NCI-H1092 treated with DMSO at 0.1 percent for 48 hours (cell line): ENCODE data around the gene INTU.
"Not testable (repeated sequence)": the region's sequence is repeated elsewhere in the genome, so short reads cannot be mapped to it uniquely, and the experiment has no call there.

Experiments
- DNase-seq: peaks from one replicate; lab custom pipeline; 2025; lab: John Stamatoyannopoulos, UW

Gene INTU

DNA sequence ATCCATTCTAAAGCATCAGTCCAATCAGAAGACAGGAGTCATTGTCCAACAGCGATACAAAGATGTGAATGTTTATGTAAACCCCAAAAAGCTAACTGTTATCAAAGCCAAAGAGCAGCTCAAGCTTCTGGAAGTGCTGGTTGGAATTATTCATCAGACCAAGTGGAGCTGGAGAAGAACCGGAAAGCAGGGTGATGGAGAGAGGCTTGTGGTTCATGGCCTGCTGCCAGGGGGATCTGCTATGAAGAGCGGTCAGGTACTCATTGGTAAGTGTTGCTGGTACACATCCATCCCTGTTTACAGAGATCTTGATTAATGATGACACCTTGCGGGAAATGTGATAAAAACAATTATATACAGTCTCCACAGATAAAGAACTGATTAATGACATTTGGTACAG lies 11.0 kb downstream of the INTU start:
- no peak for DNase-seq

DNA sequence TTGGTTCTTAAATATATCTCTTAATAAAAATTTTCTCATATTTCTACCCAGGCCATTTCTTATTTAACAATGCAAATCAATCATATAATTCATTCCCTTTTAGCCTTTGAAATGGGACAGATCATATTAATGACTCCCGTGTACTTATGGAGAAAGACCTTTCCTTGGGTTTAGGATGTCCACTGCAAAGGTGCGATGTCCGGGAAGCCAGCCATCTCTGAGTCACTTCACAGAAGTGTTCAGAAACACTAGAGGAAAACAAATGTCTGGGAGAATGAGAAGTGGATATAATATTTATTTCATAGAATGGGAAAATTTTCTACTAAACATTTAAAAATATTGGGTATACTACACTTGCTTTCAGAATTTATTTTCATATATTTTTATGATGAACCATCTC lies 15.3 kb downstream of the INTU start:
- DNase-seq, result no peak

DNA sequence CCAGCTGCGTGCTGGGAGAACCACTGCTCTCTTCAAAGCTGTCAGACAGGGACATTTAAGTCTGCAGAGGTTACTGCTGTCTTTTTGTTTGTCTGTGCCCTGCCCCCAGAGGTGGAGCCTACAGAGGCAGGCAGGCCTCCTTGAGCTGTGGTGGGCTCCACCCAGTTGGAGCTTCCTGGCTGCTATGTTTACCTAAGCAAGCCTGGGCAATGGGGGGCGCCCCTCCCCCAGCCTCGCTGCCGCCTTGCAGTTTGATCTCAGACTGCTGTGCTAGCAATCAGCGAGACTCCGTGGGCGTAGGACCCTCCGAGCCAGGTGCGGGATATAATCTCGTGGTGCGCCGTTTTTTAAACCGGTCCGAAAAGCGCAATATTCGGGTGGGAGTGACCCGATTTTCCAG lies 22.8 kb downstream of the INTU start:
- not testable (repeated sequence) for DNase-seq

DNA sequence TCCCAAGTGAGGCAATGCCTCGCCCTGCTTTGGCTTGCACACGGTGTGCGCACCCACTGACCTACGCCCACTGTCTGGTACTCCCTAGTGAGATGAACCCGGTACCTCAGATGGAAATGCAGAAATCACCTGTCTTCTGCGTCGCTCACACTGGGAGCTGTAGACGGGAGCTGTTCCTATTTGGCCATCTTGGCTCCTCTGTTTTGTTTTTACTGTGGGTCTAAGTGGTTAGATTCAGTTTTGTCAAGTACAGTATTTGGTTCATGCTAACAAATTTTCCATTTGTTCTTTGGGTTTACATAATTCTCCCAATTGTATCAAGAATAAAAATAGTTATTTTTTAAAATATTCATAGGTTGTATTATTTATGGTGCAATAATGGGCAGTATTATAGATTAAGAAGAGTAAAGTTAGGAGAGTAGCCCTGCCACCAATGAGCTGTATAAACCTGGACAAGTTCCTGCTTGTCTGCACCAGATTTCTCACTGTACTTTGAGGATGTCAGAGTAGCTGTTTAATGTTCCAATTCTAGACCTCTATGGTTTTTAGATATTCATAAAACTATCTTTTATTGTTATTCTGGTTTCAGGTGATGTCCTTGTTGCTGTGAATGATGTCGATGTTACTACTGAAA lies 23.4 kb downstream of the INTU start:
- DNase-seq, result no peak

DNA sequence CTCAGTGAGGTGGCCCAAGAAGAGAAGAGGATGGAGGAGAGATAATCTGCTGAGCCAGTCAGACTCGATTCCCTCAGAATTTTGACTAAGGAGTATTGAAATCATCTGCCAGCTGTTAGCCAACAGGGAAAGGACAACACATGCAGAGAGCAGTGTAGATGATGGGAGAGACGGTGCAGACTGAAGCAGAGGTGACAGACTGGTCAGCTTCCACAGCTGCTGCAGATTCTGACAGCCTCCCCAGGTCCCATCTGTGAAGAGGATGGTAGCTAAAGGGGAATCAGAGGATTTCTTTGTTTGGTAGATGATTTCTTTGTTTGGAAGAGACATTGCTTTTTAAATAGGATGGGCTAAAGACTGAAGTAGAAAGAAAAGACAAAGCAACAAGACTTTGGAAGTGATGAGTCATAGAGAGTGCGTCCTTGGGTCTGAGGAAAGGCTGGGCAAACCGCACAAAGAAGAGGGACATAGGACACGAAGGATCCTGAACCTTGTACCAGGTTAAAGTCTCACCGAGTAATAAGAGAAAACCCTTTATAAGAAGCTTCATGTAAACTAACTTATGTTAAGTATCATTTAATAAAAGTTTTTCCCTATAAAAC lies 27.6 kb downstream of the INTU start:
- no peak for DNase-seq

DNA sequence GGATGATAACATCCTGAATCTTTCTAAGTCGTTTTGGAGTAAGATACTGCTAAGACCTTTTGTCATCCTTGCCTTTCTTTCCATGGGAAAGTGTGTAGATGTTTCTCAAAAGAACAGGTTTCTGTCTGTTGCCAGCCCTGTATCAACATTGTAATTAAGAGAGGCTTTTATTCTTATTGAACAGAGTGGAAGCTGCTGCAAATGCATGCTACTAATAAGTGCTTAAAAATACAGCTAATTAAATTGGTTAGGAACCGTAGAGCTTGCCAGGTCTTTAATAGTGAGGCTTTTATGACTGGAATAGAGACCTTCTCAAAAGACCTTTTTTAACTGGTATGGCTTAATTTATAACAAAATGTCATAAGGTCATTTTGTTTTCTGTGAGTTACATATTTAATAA lies 34.4 kb downstream of the INTU start:
- DNase-seq, result no peak

DNA sequence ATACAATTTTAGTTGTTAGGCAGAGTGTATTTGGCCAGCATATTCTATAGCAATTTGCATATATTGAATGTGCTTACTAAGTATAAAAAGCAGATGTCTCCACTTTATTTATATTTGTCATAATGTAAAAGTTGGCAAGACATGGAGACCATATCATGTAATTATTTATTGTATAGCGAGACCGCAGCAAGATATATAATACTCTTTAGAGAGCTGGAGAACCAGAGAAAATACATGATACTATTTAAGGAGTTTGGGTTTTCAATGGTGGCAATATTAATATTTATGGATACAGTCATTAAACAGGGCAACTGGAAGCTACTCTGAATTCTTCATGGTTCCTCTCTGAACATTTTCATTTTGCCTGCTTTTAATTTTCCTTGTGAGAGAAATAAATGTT lies 35.0 kb downstream of the INTU start:
- DNase-seq, result no peak

DNA sequence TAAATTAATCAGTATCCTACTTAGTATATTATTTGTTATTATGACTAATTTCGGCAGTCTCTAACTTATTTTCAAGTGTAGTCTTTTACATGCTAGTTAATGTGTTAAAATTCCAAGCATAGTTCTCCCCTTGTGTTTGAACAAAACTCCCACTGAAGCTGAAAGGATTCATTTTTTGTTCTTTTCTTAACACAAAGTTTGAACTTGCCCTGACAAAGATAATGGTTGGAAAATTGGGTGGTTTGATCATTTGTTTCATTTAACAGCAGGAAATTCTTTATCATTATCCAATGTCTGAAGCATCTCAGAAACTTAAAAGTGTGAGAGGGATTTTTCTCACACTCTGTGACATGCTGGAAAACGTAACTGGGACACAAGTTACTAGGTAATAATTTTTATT lies 36.0 kb downstream of the INTU start:
- DNase-seq, result no peak

DNA sequence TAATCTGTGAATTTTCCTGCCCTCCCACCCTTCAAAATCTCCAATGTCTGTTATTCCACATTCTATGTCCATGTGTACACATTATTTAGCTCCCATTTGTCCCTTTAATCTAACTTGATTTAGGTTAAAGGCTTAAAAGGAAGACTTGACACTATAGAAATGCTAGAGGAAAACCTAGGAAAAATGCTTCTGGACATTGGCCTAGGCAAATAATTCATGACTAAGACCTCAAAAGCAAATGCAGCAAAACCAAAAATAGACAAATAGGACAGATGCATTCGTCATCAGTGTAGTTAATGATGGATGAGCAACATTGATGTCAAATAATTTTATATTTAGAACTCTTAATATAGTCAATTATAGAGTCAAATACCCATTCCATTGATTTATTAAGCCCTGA lies 36.9 kb downstream of the INTU start:
- DNase-seq, result no peak

DNA sequence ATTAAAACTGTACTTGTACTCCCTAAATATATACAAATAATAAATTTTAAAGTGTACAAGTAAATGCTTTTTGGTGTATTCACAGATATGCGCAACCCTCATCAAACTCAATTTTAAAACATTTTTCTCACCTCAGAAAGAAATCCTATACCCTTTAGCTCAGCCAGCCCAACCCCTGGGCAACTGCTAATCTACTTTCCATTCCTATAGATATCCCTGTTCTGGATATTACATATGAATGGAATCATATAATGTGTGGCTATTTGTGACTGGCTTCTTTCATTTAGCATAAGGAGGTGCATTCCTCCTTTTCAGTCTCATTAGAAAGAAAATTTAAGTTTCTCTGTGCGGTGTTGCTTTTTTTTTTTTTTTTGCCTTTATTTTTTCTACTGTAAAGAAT lies 39.4 kb downstream of the INTU start:
- DNase-seq, result no peak

DNA sequence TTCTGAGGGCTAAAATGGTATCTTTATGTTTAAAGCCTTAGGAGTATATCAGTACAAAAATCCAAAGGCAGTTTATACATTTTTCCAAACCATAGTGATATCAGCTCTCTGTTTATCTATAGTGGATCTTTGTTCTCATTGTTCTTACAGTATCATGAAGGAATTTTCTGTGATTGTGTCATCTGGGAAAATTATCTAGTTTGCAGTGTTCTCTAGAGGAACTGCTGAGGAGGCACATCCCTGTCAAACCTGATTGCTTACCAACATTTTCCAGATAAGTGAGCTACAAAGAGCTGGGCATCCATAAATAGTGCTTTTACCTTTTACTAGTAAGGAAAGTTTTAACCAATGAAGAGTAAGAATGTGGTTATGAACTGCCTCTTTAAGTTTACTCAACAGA lies 52.5 kb downstream of the INTU start:
- no peak for DNase-seq

DNA sequence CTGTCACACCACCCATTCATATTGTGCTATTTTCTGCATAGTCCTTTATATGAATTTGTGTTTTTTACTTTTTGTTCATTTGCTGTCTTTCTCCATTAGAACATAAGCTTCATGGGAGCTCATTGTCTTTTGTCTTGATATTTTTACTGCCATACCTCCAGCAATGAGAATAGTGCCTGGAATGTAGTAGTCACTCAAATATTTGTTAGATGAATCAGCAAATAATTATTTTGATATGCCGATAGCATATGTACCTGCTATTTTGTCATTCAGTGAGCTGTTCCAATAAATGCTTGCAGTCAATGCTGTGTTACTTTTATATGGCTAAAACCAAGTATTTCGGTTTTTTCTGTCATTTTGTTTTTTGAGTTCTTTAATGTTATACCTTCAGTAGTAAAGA lies 53.9 kb downstream of the INTU start:
- no peak for DNase-seq

DNA sequence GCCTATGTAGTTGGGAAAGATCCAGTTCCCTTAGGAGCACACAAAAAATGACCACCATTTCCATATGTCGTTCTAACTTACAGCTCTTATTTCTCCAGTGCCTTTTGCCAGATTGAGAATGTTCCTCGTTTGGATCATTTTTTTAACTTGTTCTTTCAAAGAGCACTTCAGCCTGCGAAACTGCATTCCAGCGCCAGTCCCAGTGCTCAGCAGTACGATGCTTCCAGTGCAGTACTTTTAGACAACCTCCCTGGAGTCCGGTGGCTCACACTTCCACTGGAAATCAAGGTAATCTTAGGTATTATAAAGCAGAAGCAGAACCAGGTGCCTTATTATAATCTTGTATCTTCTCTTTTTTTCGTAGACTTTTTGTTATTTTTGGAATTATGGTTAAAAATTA lies 54.8 kb downstream of the INTU start:
- no peak for DNase-seq

DNA sequence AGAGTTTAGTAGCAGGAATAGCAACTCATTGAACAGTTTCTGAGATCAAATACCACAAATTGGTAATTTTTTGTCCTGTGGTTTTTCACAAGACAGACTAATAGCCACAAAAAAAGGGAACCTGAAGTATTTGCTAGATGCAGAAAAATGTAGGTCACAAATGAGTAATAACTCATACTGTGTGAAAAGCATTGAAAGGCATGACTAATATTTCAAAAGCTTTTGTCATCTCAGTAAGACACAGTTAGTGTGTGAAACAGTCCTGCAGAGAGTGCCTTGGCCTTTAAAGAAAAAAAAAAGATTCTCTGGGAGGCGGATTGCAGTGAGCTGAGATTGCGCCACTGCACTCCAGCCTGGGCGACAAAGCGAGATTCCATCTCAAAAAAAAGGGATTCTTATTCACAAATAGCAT lies 66.0 kb downstream of the INTU start:
- no peak for DNase-seq

DNA sequence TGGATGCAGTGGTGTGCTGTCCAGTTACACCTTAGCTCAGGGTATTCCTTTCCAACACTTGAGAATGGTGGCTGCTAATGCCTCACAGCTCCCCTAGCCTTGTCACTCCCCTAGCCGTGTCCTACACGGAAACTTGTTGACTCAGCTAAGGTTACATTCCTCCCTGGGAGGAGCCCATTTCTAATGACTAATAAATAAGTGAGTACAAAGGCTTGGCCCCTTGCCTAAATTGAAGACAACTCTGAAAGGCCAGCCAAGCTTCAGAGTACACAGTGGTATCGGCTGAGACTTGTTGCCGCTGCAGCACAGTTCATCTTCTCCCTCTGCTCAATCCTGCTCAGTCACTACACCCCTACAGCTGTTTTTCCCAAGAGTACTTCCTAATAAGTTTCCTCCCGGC lies 76.2 kb downstream of the INTU start:
- no peak for DNase-seq

DNA sequence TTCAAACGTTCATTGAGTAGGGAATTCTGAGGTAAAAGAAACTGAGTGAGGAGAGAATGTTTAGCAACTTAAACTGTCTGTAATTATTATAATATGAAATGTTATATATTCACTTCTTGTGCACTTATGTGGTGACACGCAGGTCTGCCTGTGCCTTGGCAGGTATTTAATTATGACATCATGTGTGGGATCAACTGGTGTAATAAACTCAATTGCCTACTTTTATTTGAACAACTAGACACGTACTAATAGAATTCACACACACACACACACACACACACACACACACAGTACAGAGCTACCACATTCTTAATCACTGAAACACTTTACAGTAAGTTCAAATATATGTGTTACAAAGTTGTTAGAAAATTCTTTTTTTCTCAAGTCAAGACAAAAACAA lies 76.7 kb downstream of the INTU start:
- no peak for DNase-seq

DNA sequence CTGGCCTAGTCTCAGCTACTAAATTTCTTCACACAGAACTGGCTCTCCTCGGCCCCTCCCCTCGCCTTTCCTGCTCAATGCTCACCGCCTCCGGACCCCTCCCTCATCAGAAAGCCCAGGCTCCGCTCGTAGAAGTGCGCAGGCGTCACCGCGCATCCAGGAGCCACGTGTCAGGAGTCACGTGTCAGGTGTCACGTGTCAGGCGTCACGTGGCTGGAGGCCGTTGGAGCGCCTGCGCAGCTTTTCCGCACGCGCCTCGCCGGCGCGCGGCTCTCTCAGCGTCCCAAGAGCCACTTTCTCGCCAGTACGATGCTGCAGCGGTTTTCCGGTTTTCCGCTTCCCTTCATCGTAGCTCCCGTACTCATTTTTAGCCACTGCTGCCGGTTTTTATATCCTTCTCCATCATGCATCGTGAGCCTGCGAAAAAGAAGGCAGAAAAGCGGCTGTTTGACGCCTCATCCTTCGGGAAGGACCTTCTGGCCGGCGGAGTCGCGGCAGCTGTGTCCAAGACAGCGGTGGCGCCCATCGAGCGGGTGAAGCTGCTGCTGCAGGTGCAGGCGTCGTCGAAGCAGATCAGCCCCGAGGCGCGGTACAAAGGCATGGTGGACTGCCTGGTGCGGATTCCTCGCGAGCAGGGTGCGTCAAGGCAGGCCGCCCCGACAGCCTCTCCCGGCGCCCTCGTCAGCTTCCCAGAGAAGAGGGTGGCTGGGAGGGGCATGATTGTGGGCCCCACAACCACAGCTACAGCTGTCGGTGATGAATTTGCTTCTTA lies 97.6 kb downstream of the INTU start, which contains the start of gene SLC25A31:
Gene SLC25A31 (plus strand): TSS at position 259 of the 772 bp plus-strand sequence. CDS start 146 bp downstream, at position 405.
- no peak for DNase-seq

DNA sequence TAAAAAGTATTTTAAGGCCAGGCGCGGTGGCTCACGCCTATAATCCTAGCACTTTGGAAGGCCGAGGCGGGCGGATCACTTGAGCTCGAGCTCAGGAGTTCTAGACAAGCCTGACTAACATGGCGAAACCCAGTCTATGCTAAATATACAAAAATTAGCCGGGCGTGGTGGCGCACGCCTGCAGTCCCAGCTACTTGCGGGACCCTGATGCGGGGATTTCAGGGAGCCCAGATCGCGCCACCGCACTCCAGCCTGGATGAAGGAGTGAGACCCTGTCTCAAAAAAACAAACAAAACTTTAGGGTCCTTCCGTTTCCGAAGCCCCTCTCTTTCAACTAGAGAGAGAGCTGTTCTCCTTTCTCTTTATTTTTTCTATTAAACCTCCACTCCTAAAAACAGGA lies 98.6 kb downstream of the INTU start:
- no peak for DNase-seq

DNA sequence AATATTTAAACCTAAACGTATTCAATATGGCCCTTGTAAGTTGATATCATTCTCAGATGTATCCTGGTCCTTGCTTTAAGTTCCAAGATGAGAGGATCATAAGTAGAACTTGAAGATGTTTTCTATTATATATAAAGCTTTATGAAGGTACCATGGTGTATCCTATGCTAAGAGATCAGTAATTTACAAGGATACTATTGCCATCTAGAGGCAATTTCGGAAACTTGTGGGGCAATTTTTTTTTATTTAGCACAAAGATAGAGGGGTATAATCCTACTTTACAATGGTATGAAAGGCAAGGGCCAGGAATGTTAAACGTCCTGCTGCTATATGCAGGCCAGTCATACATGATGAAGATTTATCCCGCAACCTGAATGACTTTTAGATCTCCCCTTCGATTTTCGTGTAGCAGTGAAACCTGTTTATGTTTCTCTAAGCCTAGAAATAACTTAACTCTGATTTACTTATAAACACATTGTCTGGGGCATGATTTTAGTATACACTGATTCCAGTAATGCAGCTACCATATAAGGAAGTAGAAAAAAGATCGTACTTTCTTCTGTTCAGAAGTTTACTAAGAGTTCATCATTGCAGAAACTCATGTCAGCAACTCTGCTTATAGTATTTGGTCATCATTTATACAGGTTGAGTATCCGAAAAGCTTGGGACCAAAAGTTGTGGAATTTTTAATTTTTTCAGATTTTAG lies 100.0 kb downstream of the INTU start:
- peak; percentile 33 for DNase-seq

DNA sequence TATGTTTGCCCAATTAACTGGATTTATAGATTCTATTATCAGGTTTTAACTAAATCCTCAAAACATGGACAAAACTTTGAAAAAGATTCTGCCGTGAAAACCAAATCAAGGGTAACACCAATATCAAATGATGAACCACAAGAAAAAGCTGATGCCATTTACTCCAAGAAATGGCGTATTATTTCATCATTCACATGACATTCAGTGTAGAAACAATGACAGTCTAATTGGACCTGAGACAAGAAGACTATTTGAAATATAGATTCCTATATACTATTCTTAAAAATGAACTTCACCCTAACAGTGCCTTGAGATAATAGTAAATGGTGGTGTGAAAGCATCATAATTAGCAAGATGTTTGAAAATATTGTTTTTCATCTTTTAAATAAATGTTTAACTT lies 102.2 kb downstream of the INTU start:
- no peak for DNase-seq

DNA sequence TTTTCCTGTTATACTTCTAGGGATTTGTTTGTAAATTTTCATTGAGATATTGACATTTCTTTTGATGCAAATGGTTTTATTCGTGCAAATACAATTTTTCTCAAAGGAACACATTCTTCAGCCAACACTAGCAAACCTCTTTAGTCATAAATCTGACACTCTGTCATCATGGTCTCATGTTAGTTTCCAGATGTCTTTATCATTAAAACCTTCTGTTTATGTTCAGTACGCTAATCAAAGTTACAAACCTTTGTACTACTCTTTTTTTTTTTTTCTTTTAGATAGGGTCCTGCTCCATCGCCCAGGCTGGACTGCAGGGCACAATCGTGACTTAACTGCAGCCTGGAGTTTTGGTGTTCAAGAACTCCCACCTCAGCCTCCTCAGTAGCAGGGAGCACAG lies 104.5 kb downstream of the INTU start:
- no peak for DNase-seq

DNA sequence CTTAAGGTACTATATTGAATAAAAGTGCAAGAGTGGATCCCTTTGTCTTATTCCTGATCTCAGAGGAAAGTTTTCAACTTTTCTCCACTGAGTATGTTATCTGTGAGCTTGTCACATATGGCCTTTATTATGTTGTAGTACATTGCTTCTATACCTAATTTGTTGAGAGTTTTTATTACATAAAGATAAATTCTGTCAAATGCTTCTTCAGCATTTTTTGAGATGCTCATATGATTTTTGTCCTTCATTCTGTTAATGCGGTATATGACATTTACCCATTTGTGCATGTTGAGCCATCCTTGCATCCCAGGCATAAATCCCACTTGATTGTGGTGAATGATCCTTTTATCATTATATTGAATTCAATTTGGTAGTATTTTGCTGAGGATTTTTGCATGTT lies 108.5 kb downstream of the INTU start:
- no peak for DNase-seq

DNA sequence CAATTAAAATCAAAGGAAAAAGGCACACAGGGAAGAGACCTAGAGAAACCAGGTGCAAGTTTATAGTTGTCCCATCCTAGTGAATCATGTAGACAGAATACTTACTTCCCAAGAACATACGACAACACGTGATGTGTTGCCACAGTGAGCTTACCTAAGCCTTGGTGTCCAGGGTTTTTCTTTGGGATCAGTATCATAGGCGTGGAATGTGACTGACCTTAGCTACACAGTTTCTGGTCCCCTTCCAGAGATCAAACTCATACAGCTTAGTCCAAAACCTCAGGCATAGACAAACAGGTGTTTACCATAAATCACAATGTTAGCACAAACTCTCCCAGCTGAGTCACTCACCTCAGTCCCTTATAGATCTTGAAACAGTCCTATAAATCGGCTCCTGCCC lies 115.1 kb downstream of the INTU start:
- DNase-seq, result no peak
